B cell (primary cell): ENCODE data around the gene KBTBD13. TPM values are rescaled to one million over a fixed set of nuclear protein-coding genes. Genes with fewer than 3 reads are reported as not detected.

Experiments used
- ATAC-seq: fragments of 200-7000 bp; cut with Tn5 transposase; one replicate; pipeline ENCODE4 v1.10.0; 2021; ENCODE audit warnings: low read depth, mild to moderate bottlenecking, moderate number of reproducible peaks, moderate library complexity
- CTCF ChIA-PET: fragments of 350-600 bp; sonication (Branson Sonifier 250); formaldehyde crosslinking; loops from one replicate; lab custom pipeline; 2021; ENCODE audit warnings: antibody characterized with exemption, inconsistent platforms; lab: Charles Lee
- POLR2A ChIA-PET: fragments of 350-600 bp; sonication (Branson Sonifier 250); formaldehyde crosslinking; loops from one replicate; lab custom pipeline; 2021; ENCODE audit warnings: antibody characterized with exemption; lab: Charles Lee
- DNase-seq: peaks from one replicate; pipeline ENCODE4 v3.0.0; 2013
- H2AFZ ChIP-seq: 2 replicates; pipeline ENCODE4 v1.6.1; 2012; ENCODE audit warnings: mild to moderate bottlenecking, low read depth, low read length; ENCODE audit not compliant: insufficient read depth, poor library complexity, severe bottlenecking
- H3K27ac ChIP-seq, 2 donors: 1 replicate in 1 of 2; 2 replicates in 1 of 2; pipeline ENCODE4 v1.5.1; 2012 to 2013; ENCODE audit warnings: low read length in 2 of 2, mild to moderate bottlenecking in 2 of 2, moderate library complexity in 1 of 2
- H3K27me3 ChIP-seq, 4 experiments: fragments of 200-600 bp in 1 of 4; sonication (generic) in 1 of 4; replicated peaks in 1 of 4; 1 replicate in 2 of 4; 2 replicates in 2 of 4; pipeline versions ENCODE4 v1.6.1 to v1.7.0; 2013 to 2016; ENCODE audit warnings: low read length in 3 of 4, mild to moderate bottlenecking in 2 of 4, mixed read lengths in 1 of 4, moderate library complexity in 1 of 4; ENCODE audit not compliant: insufficient read depth in 4 of 4, control insufficient read depth in 3 of 4; ENCODE audit errors: control extremely low read depth in 1 of 4
- H3K36me3 ChIP-seq, 2 experiments: replicated peaks in 1 of 2; 1 replicate in 1 of 2; 2 replicates in 1 of 2; pipeline versions ENCODE4 v1.6.1 to v1.7.1; 2013; ENCODE audit warnings: low read length in 1 of 2; ENCODE audit not compliant: insufficient read depth in 2 of 2, control insufficient read depth in 1 of 2; ENCODE audit errors: control extremely low read depth in 1 of 2, extremely low read depth in 1 of 2
- H3K4me1 ChIP-seq, 2 donors: fragments of 200-600 bp in 1 of 2; sonication (generic) in 1 of 2; 1 replicate in 1 of 2; 2 replicates in 1 of 2; pipeline versions ENCODE4 v1.5.1 to v1.6.1; 2013 to 2017; ENCODE audit warnings: low read length in 2 of 2; ENCODE audit not compliant: control insufficient read depth in 2 of 2, insufficient read depth in 2 of 2
- H3K4me2 ChIP-seq: replicated peaks from 2 replicates; pipeline ENCODE3; 2012; ENCODE audit warnings: mild to moderate bottlenecking, low read depth, low read length; ENCODE audit not compliant: poor library complexity, severe bottlenecking
- H3K4me3 ChIP-seq, 5 experiments: fragments of 200-600 bp in 1 of 5; sonication (generic) in 1 of 5; 1 replicate in 3 of 5; 2 replicates in 2 of 5; pipeline versions ENCODE4 v1.5.1 to v1.7.0; 2011 to 2016; ENCODE audit warnings: low read length in 4 of 5, mild to moderate bottlenecking in 4 of 5, low read depth in 2 of 5, control low read depth in 1 of 5, moderate library complexity in 1 of 5; ENCODE audit not compliant: insufficient read depth in 1 of 5; ENCODE audit errors: control extremely low read depth in 1 of 5, extremely low read depth in 1 of 5
- H3K79me2 ChIP-seq: fragments of 200-600 bp; sonication (generic); one replicate; pipeline ENCODE4 v1.6.0; 2016; ENCODE audit warnings: low read length; ENCODE audit not compliant: control insufficient read depth, insufficient read depth
- H3K9ac ChIP-seq: fragments of 200-600 bp; sonication (generic); 2 replicates; pipeline ENCODE4 v1.6.1; 2017; ENCODE audit warnings: mild to moderate bottlenecking, low read length, moderate library complexity
- H3K9me3 ChIP-seq, 3 donors: one replicate each; pipeline versions ENCODE4 v1.6.1 to v1.7.1; 2013; ENCODE audit warnings: low read length in 2 of 3; ENCODE audit not compliant: control insufficient read depth in 2 of 3, insufficient read depth in 1 of 3; ENCODE audit errors: control extremely low read depth in 1 of 3
- H4K20me1 ChIP-seq: 2 replicates; pipeline ENCODE4 v1.6.0; 2012; ENCODE audit warnings: mild to moderate bottlenecking, low read length; ENCODE audit not compliant: insufficient read depth, control insufficient read depth, poor library complexity, severe bottlenecking
- H3K27ac Mint-ChIP-seq: one replicate; pipeline ENCODE4 v1.8.0; 2021; ENCODE audit warnings: mixed read lengths
- H3K27me3 Mint-ChIP-seq: one replicate; pipeline ENCODE4 v1.8.0; 2021; ENCODE audit warnings: mixed read lengths
- H3K4me1 Mint-ChIP-seq: one replicate; pipeline ENCODE4 v1.8.0; 2021; ENCODE audit warnings: mixed read lengths
- H3K4me3 Mint-ChIP-seq: one replicate; pipeline ENCODE4 v1.8.0; 2021; ENCODE audit warnings: mixed read lengths
- H3K9me3 Mint-ChIP-seq: one replicate; pipeline ENCODE4 v1.8.0; 2022; ENCODE audit warnings: mixed read lengths; ENCODE audit not compliant: insufficient read depth
- EZH2 ChIP-seq: IDR thresholded peaks from 2 replicates; pipeline ENCODE4 v1.6.1; 2012; ENCODE audit warnings: borderline replicate concordance, low read depth, mild to moderate bottlenecking, moderate library complexity, low read length; ENCODE audit not compliant: insufficient read depth, poor library complexity, severe bottlenecking
- WGBS: methylation state at CpG from one replicate; pipeline ENCODE4 v1.1.5; 2013; ENCODE audit warnings: missing lambda C conversion rate; ENCODE audit not compliant: insufficient coverage; 5-methylcytosine and 5-hydroxymethylcytosine counted together
- intact Hi-C: fragments of 100-400 bp; cut with micrococcal nuclease; formaldehyde crosslinking; loops from one replicate; pipeline ENCODE4 v1.10.0; 2022
- polyA plus RNA-seq: library from polyadenylated mRNA; depleted of rRNA; stranded (reverse); fragments of >200 nt; gene quantifications from 2 replicates; pipeline ENCODE4 v1.2.3, GENCODE V29; 2012
- total RNA-seq, 2 donors: library from RNA; stranded (reverse); fragments of 120-200 nt in 1 of 2; gene quantifications; 1 replicate in 1 of 2; 2 replicates in 1 of 2; pipeline versions ENCODE4 v1.2.3 to v1.2.4, GENCODE V29; 2013 to 2022
- TF ChIP-seq, protein P1 (sequence below): fragments of 200-600 bp; IDR thresholded peaks from one replicate; pipeline ENCODE4 v1.8.0; 2022; ENCODE audit warnings: antibody characterized with exemption, mild to moderate bottlenecking

The KBTBD13 gene
- total and polyA plus RNA-seq, 2 donors (not counting 1 experiment from before 2014, with no cell fraction given) = not detected

- 92% methylated on average over 6 of the region's 7 CpGs for WGBS
- Mint-ChIP-seq H3K4me3 (no peak within 1 kb of the TSS), H3K4me1 (peaks cover 7% of the 10 kb centered on the region), H3K27me3 (peaks cover 4% of the 10 kb centered on the region), H3K27ac (no peak within 1 kb of the TSS), H3K9me3 (no peaks in the 10 kb centered on the region)
- no peak within 1 kb of the TSS for H3K9ac ChIP-seq
- intact Hi-C loops = no loop called here
- ChIA-PET POLR2A (interaction anchor here (0.5 to 0.7 kb wide), 2 partner anchors 9 to 252 kb away, joined by 6 to 14 read pairs; no protein-coding TSS in a partner anchor), CTCF (no interaction called here)
- no peaks in the 10 kb centered on the region for H3K79me2 ChIP-seq
- no peak within 1 kb of the TSS for H3K27ac ChIP-seq
- H4K20me1 ChIP-seq = no peaks in the 10 kb centered on the region
- no peak for DNase-seq
- H3K9me3 ChIP-seq = no peaks in the 10 kb centered on the region
- no peak within 1 kb of the TSS for H3K4me2 ChIP-seq
- no peak within 1 kb of the TSS for H2AFZ ChIP-seq
- no peak within 1 kb of the TSS for H3K4me3 ChIP-seq
- ATAC-seq = no peak
- H3K4me1 ChIP-seq = peaks cover 8 to 10% of the 10 kb centered on the region in 2 donors
- no peaks in the 10 kb centered on the region for H3K36me3 ChIP-seq
- peaks cover 0 to 4% (median 0%) of the 10 kb centered on the region in 4 experiments for H3K27me3 ChIP-seq
- TF ChIP-seq, protein P1, sequence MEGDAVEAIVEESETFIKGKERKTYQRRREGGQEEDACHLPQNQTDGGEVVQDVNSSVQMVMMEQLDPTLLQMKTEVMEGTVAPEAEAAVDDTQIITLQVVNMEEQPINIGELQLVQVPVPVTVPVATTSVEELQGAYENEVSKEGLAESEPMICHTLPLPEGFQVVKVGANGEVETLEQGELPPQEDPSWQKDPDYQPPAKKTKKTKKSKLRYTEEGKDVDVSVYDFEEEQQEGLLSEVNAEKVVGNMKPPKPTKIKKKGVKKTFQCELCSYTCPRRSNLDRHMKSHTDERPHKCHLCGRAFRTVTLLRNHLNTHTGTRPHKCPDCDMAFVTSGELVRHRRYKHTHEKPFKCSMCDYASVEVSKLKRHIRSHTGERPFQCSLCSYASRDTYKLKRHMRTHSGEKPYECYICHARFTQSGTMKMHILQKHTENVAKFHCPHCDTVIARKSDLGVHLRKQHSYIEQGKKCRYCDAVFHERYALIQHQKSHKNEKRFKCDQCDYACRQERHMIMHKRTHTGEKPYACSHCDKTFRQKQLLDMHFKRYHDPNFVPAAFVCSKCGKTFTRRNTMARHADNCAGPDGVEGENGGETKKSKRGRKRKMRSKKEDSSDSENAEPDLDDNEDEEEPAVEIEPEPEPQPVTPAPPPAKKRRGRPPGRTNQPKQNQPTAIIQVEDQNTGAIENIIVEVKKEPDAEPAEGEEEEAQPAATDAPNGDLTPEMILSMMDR = no peak
- no peak for TF ChIP-seq EZH2
These were observed 31.6 kb upstream of the KBTBD13 start, which contains the start of gene SLC51B for GRCh38 chr15:65044724-65045481. Gene SLC51B, plus strand, starts transcription at chr15:65045387. Its CDS starts 4,618 bp downstream, at chr15:65050005.

- intact Hi-C loops = loop anchor here (2.0 kb wide), 2 partner anchors 15 to 239 kb away; partner anchors contain the start of gene PARP16
These were observed 28.3 kb upstream of the KBTBD13 start for GRCh38 chr15:65048241-65048640.

More at GRCh38 chr15:65048241-65048640, 28.3 kb upstream of the KBTBD13 start:
- Histone ChIP-seq H3K9ac (no peak overlapping the region), H3K4me1 (peaks cover 13 to 17% of the 10 kb centered on the region in 2 donors), H3K79me2 (no peaks in the 10 kb centered on the region), H3K4me2 (no peak overlapping the region), H3K9me3 (no peaks in the 10 kb centered on the region), H3K4me3 (no peak overlapping the region), H2AFZ (no peak overlapping the region), H3K27ac (no peak overlapping the region), H4K20me1 (no peaks in the 10 kb centered on the region), H3K36me3 (no peaks in the 10 kb centered on the region), H3K27me3 (peaks cover 0 to 6% (median 0%) of the 10 kb centered on the region in 4 experiments)
- POLR2A ChIA-PET = interaction anchor here (0.7 kb wide), 1 partner anchor 1686 kb away, joined by 4 read pairs; no protein-coding TSS in a partner anchor
- WGBS = no CpG with 5 or more reads among the region's 2 CpGs
- H3K4me1 Mint-ChIP-seq = peaks cover 15% of the 10 kb centered on the region
- H3K27ac Mint-ChIP-seq = no peak overlapping the region
- peaks cover 4% of the 10 kb centered on the region for H3K27me3 Mint-ChIP-seq
- no peaks in the 10 kb centered on the region for H3K9me3 Mint-ChIP-seq
- DNase-seq = no peak
- CTCF ChIA-PET = interaction anchor here (0.8 kb wide), 1 partner anchor 26 kb away, joined by 3 read pairs; no protein-coding TSS in a partner anchor
- no peak for ATAC-seq
- no peak overlapping the region for H3K4me3 Mint-ChIP-seq
- TF ChIP-seq, protein P1 = no peak
- no peak for TF ChIP-seq EZH2
